ENCODE results near the gene SEMA3B. TPM values are rescaled to one million over a fixed set of nuclear protein-coding genes. Genes with fewer than 3 reads are reported as not detected.

Gene SEMA3B
- total RNA-seq, 6 donors from 2014 or later: 98.3 to 242 (median 122) TPM

- TF ChIP-seq POLR2AphosphoS5 (IDR thresholded peaks at IDR 0.05): no peak
- TF ChIP-seq POLR2A (IDR thresholded peaks at IDR 0.05): no peak
- TF ChIP-seq EP300 (IDR thresholded peaks at IDR 0.05): no peak
- TF ChIP-seq CTCF (IDR thresholded peaks at IDR 0.05): no peak
- peaks cover 38 to 47% (median 46%) of the 10 kb centered on the region in 4 donors for H3K4me1 ChIP-seq
- no peak for DNase-seq
- H3K4me3 ChIP-seq: peak overlapping the region; percentile 44 to 86 (median 60)
- 43 to 44% methylated on average over 5 to 9 of the region's 9 CpGs for WGBS, 2 donors
- ATAC-seq (ENCODE audit: low FRiP score in 2 of 2): no peak
- H3K27me3 ChIP-seq: no peaks in the 10 kb centered on the region
- H3K36me3 ChIP-seq: peaks cover 0 to 13% (median 2%) of the 10 kb centered on the region in 4 donors
- H3K27ac ChIP-seq: peak overlapping the region; percentile 85 to 94 (median 92)
- no peaks in the 10 kb centered on the region for H3K9me3 ChIP-seq
Measured at GRCh38 chr3:50297896-50298725, 29.2 kb downstream of the SEMA3B start.

- peak in 3 of 4 donors; percentile 61 to 96 (median 95) for TF ChIP-seq POLR2A (IDR thresholded peaks at IDR 0.05)
- TF ChIP-seq CTCF (IDR thresholded peaks at IDR 0.05): peak; percentile 35 to 90 (median 76)
- peak; percentile 86 to 93 for TF ChIP-seq POLR2AphosphoS5 (IDR thresholded peaks at IDR 0.05)
- TF ChIP-seq EP300 (IDR thresholded peaks at IDR 0.05): no peak
- H3K27ac ChIP-seq: peak within 1 kb of the TSS; percentile 85 to 94 (median 92)
- H3K4me1 ChIP-seq: peaks cover 41 to 55% (median 52%) of the 10 kb centered on the region in 4 donors
- ATAC-seq (ENCODE audit: low FRiP score in 2 of 2) (peak; percentile 94 to 97), DNase-seq (peak; percentile 98 to 100)
- H3K4me3 ChIP-seq: peak within 1 kb of the TSS; percentile 44 to 86 (median 60)
- 1% methylated on average over 22 to 61 of the region's 61 CpGs for WGBS, 2 donors
- H3K9me3 ChIP-seq: no peaks in the 10 kb centered on the region
- H3K27me3 ChIP-seq: no peaks in the 10 kb centered on the region
- peaks cover 0 to 13% (median 2%) of the 10 kb centered on the region in 4 donors for H3K36me3 ChIP-seq
Measured at GRCh38 chr3:50298836-50299637, 30.1 kb downstream of the SEMA3B start, which contains the start of the genes HYAL3 and NAA80. Gene HYAL3, minus strand, starts transcription at chr3:50299405. Its CDS starts 3,803 bp downstream, at chr3:50295602. Gene NAA80, minus strand, starts transcription at chr3:50299405. Its CDS starts 1,942 bp downstream, at chr3:50297463.

- no peaks in the 10 kb centered on the region for H3K27me3 ChIP-seq
- peaks cover 41 to 55% (median 52%) of the 10 kb centered on the region in 4 donors for H3K4me1 ChIP-seq
- H3K9me3 ChIP-seq: no peaks in the 10 kb centered on the region
- H3K36me3 ChIP-seq: peaks cover 0 to 13% (median 2%) of the 10 kb centered on the region in 4 donors
- WGBS, 2 donors: 3% methylated on average over 12 of the region's 12 CpGs; no CpG with 5 or more reads in 1 of the 2 donors
- H3K4me3 ChIP-seq: peak overlapping the region in 3 of 4 donors; percentile 55 to 86 (median 64)
- TF ChIP-seq POLR2AphosphoS5 (IDR thresholded peaks at IDR 0.05): peak; percentile 32 to 60
- no peak for TF ChIP-seq POLR2A (IDR thresholded peaks at IDR 0.05)
- TF ChIP-seq EP300 (IDR thresholded peaks at IDR 0.05): peak in 3 of 4 donors; percentile 28 to 91 (median 86)
- TF ChIP-seq CTCF (IDR thresholded peaks at IDR 0.05): no peak
- DNase-seq (no peak), ATAC-seq (ENCODE audit: low FRiP score in 2 of 2) (no peak)
- H3K27ac ChIP-seq: peak overlapping the region; percentile 85 to 93 (median 92)
Measured at GRCh38 chr3:50299638-50299928, 30.6 kb downstream of the SEMA3B start.

GRCh38 chr3:50299929-50300680, 31.2 kb downstream of the SEMA3B start:
- H3K9me3 ChIP-seq: no peaks in the 10 kb centered on the region
- peaks cover 0 to 13% (median 2%) of the 10 kb centered on the region in 4 donors for H3K36me3 ChIP-seq
- H3K4me3 ChIP-seq: peak overlapping the region in 3 of 4 donors; percentile 55 to 86 (median 64)
- DNase-seq (peak in 1 of 2 donors; percentile 75), ATAC-seq (ENCODE audit: low FRiP score in 2 of 2) (peak; percentile 3 to 34)
- WGBS, 2 donors: 44 to 49% methylated on average over 11 to 12 of the region's 12 CpGs
- TF ChIP-seq POLR2A (IDR thresholded peaks at IDR 0.05) (no peak), CTCF (IDR thresholded peaks at IDR 0.05) (peak in 2 of 6 experiments; percentile 2 to 8)
- H3K4me1 ChIP-seq: peaks cover 41 to 55% (median 52%) of the 10 kb centered on the region in 4 donors
- H3K27ac ChIP-seq: peak overlapping the region; percentile 85 to 93 (median 92)
- H3K27me3 ChIP-seq: no peaks in the 10 kb centered on the region

Data from upper lobe of left lung (tissue), 6 donors.